T47D (cell line): Measurements from ENCODE around the gene C6orf89.
A peak's percentile ranks its signal among the peaks of the same experiment; 100 is the strongest.
"Not testable (repeated sequence)": the region's sequence is repeated elsewhere in the genome, so short reads cannot be mapped to it uniquely, and the experiment has no call there.

ENCODE experiments used
- DNase-seq, 2 experiments: peaks; one replicate each; pipeline versions ENCODE4 v3.0.0 to v3.0.0-alpha.2; 2011 to 2012; ENCODE audit warnings: low read depth in 1 of 2, low spot score in 1 of 2
- JUND ChIP-seq: IDR thresholded peaks from 2 replicates; pipeline ENCODE4 v1.6.1; 2012; ENCODE audit warnings: low read depth
- in situ Hi-C: cut with HindIII; loops from 2 replicates; pipeline ENCODE4 v1.10.0; 2016; ENCODE audit warnings: low sequenced_read_pairs, low pct_unique_long_range_greater_than_20kb

C6orf89 gene

GRCh38 chr6:36937896-36938295, 52.1 kb downstream of the C6orf89 start:
- TF ChIP-seq JUND, result no peak
- no peak for DNase-seq
- in situ Hi-C loops, result no loop called here

DNA sequence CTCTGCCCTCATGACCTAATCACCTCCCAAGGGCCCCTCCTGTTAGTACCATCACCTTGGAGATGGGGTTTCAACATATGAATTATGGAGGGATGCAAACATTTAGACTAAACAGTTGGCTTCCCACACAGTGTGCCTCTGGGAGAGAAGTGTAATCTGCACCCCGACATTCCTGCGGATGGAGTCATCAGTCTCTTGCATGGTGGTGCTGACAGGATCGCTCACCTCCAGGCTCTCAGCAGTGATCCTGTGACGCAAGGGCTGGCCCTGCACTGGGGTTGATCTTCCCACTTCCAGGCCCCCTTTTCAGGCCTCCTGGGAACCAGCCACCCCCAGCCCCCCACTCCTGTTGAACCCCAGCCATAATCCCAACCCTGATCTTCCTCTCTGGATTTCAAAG, 52.8 kb downstream of the C6orf89 start:
- no peak for DNase-seq
- in situ Hi-C loops, result no loop called here
- TF ChIP-seq JUND, result no peak

DNA sequence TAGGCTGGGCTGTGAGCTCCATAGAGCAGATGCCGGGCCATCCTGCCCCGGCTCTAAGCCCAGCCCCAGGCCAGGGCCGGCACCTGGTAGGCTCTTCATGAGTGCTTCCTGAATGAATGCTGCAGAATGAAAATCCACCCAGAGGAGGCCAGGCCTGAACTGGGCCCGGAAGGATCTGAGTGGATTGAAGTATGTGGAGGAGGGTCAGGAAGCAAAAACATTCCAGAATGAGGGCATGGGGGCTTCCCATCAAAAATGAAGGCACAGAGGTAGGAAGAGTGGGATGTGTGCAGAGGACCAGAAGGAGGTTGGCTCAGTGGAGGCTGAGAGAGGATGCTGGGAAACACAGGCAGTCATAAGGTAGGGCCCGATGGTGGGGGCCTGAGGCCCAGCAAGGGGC, 53.3 kb downstream of the C6orf89 start:
- in situ Hi-C loops, DNase-seq: not testable (repeated sequence)

DNA sequence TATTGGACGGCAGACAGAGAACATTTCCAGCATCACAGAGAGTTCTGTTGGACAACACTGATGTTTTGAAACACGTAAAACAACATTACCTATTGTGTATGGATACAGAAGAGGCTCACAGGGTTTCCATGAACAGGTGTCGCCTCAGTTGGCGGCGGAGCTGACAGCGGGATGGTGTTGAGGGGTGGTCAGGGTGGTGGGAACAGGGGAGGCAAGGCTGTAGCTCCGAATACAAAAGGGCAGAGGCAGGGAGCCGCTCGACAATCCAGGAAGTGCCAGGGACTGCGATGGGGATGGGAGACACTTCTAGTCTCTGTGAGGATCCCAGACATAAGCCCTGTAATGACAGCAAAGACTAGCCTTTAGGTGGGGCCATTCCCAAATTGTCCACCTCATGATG, 54.3 kb downstream of the C6orf89 start:
- DNase-seq, result no peak
- no peak for TF ChIP-seq JUND
- in situ Hi-C loops, result no loop called here

- DNase-seq, in situ Hi-C loops: not testable (repeated sequence)
These were observed 55.8 kb downstream of the C6orf89 start for GRCh38 chr6:36941561-36941960.

DNA sequence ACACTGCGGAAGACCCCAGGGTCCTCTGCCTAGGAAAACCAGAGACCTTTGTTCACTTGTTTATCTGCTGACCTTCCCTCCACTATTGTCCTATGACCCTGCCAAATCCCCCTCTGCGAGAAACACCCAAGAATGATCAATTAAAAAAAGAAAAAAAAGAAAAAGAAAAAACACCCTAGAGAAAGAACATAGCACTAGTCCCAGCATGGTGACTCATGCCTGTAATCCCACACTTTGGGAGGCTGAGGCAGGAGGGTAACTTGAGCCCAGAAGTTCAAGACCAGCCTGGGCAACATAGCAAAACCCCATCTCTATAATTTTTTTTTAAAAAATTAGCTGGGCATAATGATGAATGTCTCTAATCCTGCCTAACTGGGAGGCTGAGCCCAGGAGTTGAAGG, 56.6 kb downstream of the C6orf89 start:
- DNase-seq, in situ Hi-C loops: not testable (repeated sequence)

DNA sequence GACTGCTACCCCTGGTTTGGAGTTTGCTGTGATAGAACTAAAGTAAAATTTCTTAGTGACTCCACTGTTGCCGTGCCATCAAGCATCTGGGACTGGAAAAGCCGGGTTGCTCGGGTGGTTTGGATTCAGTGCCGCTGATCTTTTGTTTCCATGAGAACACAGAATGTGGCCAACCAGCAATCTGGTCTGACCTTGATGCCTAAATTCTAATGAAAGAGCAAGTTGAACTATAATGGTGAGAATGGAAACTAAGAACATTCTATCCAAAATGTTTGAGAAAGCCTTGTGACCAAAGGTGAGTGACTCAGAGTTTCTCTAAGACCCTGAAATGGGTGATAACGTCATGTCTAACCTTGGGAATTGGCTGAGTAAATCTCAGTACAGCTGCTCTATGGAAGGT, 58.9 kb downstream of the C6orf89 start:
- peak; percentile 18 to 51 for DNase-seq
- TF ChIP-seq JUND, result no peak
- in situ Hi-C loops, result no loop called here

DNA sequence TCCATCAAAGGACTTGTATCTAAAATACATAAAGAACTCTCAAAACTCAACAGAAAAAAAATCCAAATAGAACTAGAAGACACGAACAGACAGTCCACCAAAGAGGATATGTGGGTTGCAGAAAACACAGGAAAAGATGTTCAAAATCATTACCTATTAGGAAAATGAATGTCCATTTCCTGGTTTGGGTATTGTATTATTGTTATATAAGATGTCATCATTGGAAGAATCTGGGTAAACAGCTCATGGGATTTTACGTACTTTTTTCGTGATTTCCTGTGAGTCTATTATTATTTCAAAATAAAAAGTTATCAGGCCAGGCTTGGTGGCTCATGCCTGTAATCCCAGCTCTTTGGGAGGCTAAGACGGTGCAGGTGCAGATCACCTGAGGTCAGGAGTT, 59.5 kb downstream of the C6orf89 start:
- in situ Hi-C loops, result no loop called here
- DNase-seq, result no peak
- TF ChIP-seq JUND, result no peak

DNA sequence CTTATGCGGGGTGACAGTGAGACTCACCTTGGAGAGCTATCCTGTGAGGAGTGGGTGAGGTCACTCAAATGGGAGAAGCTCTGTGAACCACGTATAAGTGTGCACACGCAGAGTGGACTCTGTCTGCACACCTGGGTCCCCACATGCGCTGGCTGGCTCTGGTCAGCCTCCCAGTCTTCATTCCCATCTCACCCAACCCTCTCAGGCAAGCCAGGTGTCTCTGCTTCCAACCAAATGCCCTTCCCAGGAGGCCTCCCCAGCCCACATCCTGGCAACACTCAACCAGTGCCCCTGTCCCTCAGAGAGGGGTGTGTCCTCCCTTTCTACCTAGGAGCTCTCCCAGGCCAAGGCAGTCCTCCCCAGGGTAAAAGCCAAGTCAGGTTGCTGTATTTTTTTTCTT, 60.8 kb downstream of the C6orf89 start:
- in situ Hi-C loops, result no loop called here
- TF ChIP-seq JUND, result no peak
- DNase-seq, result no peak

GRCh38 chr6:36947570-36948351, 62.0 kb downstream of the C6orf89 start:
- in situ Hi-C loops, result no loop called here
- no peak for TF ChIP-seq JUND
- peak in 1 of 2 experiments; percentile 13 for DNase-seq

DNA sequence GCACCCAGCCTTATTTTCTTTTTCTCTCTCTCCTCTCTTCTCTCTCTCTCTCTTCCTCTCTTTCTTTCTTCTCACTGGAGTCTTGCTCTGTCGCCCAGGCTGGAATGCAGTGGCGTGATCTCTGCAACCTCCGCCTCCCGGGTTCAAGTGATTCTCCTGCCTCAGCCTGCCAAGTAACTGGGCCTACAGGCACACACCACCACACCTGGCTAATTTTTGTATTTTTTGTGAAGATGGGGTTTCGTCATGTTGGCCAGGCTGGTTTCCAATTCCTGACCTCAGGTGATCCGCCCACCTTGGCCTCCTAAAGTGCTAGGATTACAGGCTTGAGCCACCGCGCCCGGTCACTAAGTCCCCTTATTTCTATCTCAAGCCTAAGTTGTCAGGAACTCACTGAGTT, 63.3 kb downstream of the C6orf89 start:
- in situ Hi-C loops, DNase-seq: not testable (repeated sequence)

DNA sequence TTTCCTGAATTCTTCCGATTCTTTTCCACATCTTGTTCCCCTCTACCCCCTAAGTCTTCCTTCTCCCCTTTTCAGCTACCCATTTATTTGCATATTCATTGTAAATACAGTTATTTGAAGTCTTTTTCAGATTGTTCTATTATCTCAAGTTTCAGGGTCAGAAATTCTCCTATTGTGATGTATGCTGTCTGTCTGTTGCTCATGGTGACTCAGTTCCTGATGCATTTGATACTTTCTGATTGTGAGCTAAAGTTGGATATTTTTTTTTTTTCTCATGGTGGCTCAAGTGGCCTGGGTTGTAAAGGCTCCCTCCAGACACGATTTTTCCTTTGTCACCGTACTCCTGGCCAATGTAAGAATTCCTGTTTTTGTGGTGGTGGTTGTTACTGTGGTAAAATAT, 63.9 kb downstream of the C6orf89 start:
- DNase-seq, result no peak
- in situ Hi-C loops, result no loop called here
- no peak for TF ChIP-seq JUND

- TF ChIP-seq JUND, result no peak
- DNase-seq, result no peak
- in situ Hi-C loops, result no loop called here
These were observed 68.1 kb downstream of the C6orf89 start for GRCh38 chr6:36953931-36954261.

- in situ Hi-C loops, result no loop called here
These were observed 68.6 kb downstream of the C6orf89 start, which contains the start of gene PI16 for GRCh38 chr6:36954262-36954931. Gene PI16 (plus strand): TSS chr6:36954738. CDS start chr6:36954761, 23 bp downstream.

More at GRCh38 chr6:36954262-36954931, 68.6 kb downstream of the C6orf89 start, which contains the start of gene PI16:
- no peak for DNase-seq
- TF ChIP-seq JUND, result no peak
